Osteocyte (in vitro differentiated cells): Measurements from ENCODE around the gene MYMK. TPM values are rescaled to one million over a fixed set of nuclear protein-coding genes. Genes with fewer than 3 reads are reported as not detected.

Source experiments
- DNase-seq: peaks from one replicate; pipeline ENCODE4 v3.0.0; 2021; ENCODE audit warnings: mixed read lengths; ENCODE audit not compliant: unreplicated experiment; ENCODE audit errors: extremely low spot score
- H3K27ac Mint-ChIP-seq: one replicate; pipeline ENCODE4 v1.8.0; 2021; ENCODE audit warnings: mild to moderate bottlenecking, mixed read lengths; ENCODE audit not compliant: unreplicated experiment
- H3K27me3 Mint-ChIP-seq: one replicate; pipeline ENCODE4 v1.8.0; 2021; ENCODE audit warnings: mixed read lengths; ENCODE audit not compliant: unreplicated experiment
- H3K36me3 Mint-ChIP-seq: one replicate; pipeline ENCODE4 v1.8.0; 2021; ENCODE audit warnings: mixed read lengths; ENCODE audit not compliant: unreplicated experiment
- H3K4me1 Mint-ChIP-seq: one replicate; pipeline ENCODE4 v1.8.0; 2021; ENCODE audit warnings: mixed read lengths; ENCODE audit not compliant: unreplicated experiment
- H3K4me3 Mint-ChIP-seq: one replicate; pipeline ENCODE4 v1.8.0; 2021; ENCODE audit warnings: mild to moderate bottlenecking, moderate library complexity, mixed read lengths; ENCODE audit not compliant: unreplicated experiment
- H3K9me3 Mint-ChIP-seq: one replicate; pipeline ENCODE4 v1.8.0; 2021; ENCODE audit warnings: mixed read lengths; ENCODE audit not compliant: unreplicated experiment
- CTCF ChIP-seq: fragments of 200-600 bp; sonication (generic); IDR thresholded peaks from 2 replicates; pipeline ENCODE4 v1.5.0; 2021; ENCODE audit warnings: antibody characterized with exemption, mild to moderate bottlenecking, moderate library complexity
- total RNA-seq: library from RNA; stranded (reverse); gene quantifications from 2 replicates; pipeline ENCODE4 v1.2.1, GENCODE V29; 2021

Gene MYMK
- total RNA-seq, 1 donor from 2014 or later: not detected

GRCh38 chr9:133552236-133552635, 27.5 kb upstream of the MYMK start:
- no peak overlapping the region for H3K27ac Mint-ChIP-seq
- H3K27me3 Mint-ChIP-seq: peaks cover 17% of the 10 kb centered on the region
- no peaks in the 10 kb centered on the region for H3K9me3 Mint-ChIP-seq
- no peak for DNase-seq
- no peak for TF ChIP-seq CTCF
- H3K36me3 Mint-ChIP-seq: no peaks in the 10 kb centered on the region
- H3K4me1 Mint-ChIP-seq: no peaks in the 10 kb centered on the region
- no peak overlapping the region for H3K4me3 Mint-ChIP-seq

GRCh38 chr9:133551446-133551845, 26.7 kb upstream of the MYMK start:
- Mint-ChIP-seq H3K9me3 (no peaks in the 10 kb centered on the region), H3K27me3 (peaks cover 17% of the 10 kb centered on the region), H3K4me1 (no peaks in the 10 kb centered on the region), H3K36me3 (no peaks in the 10 kb centered on the region), H3K4me3 (no peak overlapping the region), H3K27ac (no peak overlapping the region)
- DNase-seq: no peak
- no peak for TF ChIP-seq CTCF

- H3K27ac Mint-ChIP-seq: no peak overlapping the region
- H3K27me3 Mint-ChIP-seq: peaks cover 25% of the 10 kb centered on the region
- TF ChIP-seq CTCF: no peak
- H3K9me3 Mint-ChIP-seq: no peaks in the 10 kb centered on the region
- H3K4me1 Mint-ChIP-seq: no peaks in the 10 kb centered on the region
- no peaks in the 10 kb centered on the region for H3K36me3 Mint-ChIP-seq
- DNase-seq: no peak
- no peak overlapping the region for H3K4me3 Mint-ChIP-seq
Measured at GRCh38 chr9:133547116-133547515, 22.4 kb upstream of the MYMK start.

- Mint-ChIP-seq H3K27ac (no peak overlapping the region), H3K27me3 (peaks cover 21% of the 10 kb centered on the region), H3K9me3 (no peaks in the 10 kb centered on the region), H3K36me3 (no peaks in the 10 kb centered on the region), H3K4me1 (no peaks in the 10 kb centered on the region), H3K4me3 (no peak overlapping the region)
- DNase-seq: no peak
- TF ChIP-seq CTCF: no peak
Measured at GRCh38 chr9:133546287-133546680, 21.5 kb upstream of the MYMK start.

GRCh38 chr9:133545494-133546286, 20.9 kb upstream of the MYMK start:
- Mint-ChIP-seq H3K4me1 (no peaks in the 10 kb centered on the region), H3K36me3 (no peaks in the 10 kb centered on the region), H3K4me3 (no peak overlapping the region), H3K9me3 (no peaks in the 10 kb centered on the region), H3K27me3 (peaks cover 15% of the 10 kb centered on the region), H3K27ac (no peak overlapping the region)
- TF ChIP-seq CTCF: no peak
- no peak for DNase-seq
